Right lobe of liver (tissue), 4 donors: ENCODE measurements around the gene ACSBG1.

Experiments used
- POLR2A ChIP-seq: fragments of 450-650 bp; IDR thresholded peaks from one replicate; pipeline ENCODE4 v1.6.1; 2017; ENCODE audit warnings: antibody characterized with exemption, mild to moderate bottlenecking
- TF ChIP-seq, protein P1 (sequence below), 4 donors: fragments of 200-600 bp in 3 of 4; fragments of 450-650 bp in 1 of 4; IDR thresholded peaks; one replicate each; pipeline versions ENCODE4 v1.5.1 to v1.8.0; 2016 to 2022; ENCODE audit warnings: antibody characterized with exemption in 4 of 4, mild to moderate bottlenecking in 2 of 4
- donor health status: DM: no; HTN: no; CAD: no.
- donor health status: DM: no; HTN: no; CAD: no.
- donor health status: DM: no; HTN: yes; CAD: no.

DNA sequence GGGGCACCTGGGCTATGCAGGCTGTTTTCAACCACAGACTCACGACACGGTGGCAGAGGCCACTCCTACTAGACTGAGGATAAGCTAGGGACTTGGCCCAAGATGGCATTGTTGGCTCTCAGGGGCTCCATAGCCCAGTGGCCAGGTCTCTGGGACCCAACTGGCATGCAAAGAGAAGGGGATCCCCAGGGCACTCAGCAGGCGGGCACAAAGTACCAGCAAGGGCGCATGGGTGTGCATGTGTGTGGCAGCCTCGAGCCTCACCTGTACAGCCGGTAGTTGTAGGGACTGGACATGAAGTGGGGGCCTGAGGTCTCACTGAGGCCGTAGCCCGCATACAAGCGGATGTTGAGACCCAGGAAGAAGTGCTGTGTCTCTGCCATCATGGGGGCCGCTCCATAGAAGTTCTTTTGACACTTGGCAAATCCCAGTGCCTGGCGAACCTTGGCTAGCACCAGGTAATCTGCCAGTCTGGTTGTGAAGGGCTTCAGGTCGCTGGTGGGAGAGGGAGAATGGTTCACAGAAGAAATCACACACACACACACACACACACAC is 55.0 kb downstream of the ACSBG1 start:
- TF ChIP-seq, protein P1, sequence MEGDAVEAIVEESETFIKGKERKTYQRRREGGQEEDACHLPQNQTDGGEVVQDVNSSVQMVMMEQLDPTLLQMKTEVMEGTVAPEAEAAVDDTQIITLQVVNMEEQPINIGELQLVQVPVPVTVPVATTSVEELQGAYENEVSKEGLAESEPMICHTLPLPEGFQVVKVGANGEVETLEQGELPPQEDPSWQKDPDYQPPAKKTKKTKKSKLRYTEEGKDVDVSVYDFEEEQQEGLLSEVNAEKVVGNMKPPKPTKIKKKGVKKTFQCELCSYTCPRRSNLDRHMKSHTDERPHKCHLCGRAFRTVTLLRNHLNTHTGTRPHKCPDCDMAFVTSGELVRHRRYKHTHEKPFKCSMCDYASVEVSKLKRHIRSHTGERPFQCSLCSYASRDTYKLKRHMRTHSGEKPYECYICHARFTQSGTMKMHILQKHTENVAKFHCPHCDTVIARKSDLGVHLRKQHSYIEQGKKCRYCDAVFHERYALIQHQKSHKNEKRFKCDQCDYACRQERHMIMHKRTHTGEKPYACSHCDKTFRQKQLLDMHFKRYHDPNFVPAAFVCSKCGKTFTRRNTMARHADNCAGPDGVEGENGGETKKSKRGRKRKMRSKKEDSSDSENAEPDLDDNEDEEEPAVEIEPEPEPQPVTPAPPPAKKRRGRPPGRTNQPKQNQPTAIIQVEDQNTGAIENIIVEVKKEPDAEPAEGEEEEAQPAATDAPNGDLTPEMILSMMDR (IDR thresholded peaks at IDR 0.05) = no peak
- TF ChIP-seq POLR2A = no peak
